HepG2 (cell line): Measurements from ENCODE around the gene UBFD1. TPM values are rescaled to one million over a fixed set of nuclear protein-coding genes. Genes with fewer than 3 reads are reported as not detected.

Experiments used
- ATAC-seq: fragments of 200-7000 bp; cut with Tn5 transposase; 3 replicates; pipeline ENCODE4 v1.9.1; 2020; ENCODE audit warnings: mild to moderate bottlenecking, moderate library complexity
- BruUV-seq: library from RNA; stranded (reverse); fragments of 400-500 nt; replicated peaks from 2 replicates; lab custom pipeline; 2021; lab: Mats Ljungman, UMichigan
- CTCF ChIA-PET: fragments of 300-600 bp; formaldehyde crosslinking; extraction: SDS; loops from one replicate; lab custom pipeline; 2021; ENCODE audit warnings: low total read pairs, inconsistent platforms, low intra/inter-chr PET ratio; lab: Yijun Ruan, JAX
- POLR2A ChIA-PET: fragments of 350-600 bp; sonication (Branson Sonifier 250); formaldehyde crosslinking; loops from one replicate; lab custom pipeline; 2020; ENCODE audit warnings: antibody characterized with exemption, inconsistent platforms; lab: Yijun Ruan, JAX
- DNase-seq: peaks from one replicate; pipeline ENCODE4 v3.0.0-alpha.2; 2015; ENCODE audit warnings: low spot score
- FAIRE-seq: peaks from 3 replicates; lab custom pipeline; 2011; peaks lifted over from hg19 to GRCh38; lab: Jason Lieb, UNC
- H2AFZ ChIP-seq: one replicate; pipeline ENCODE4 v1.6.1; 2011; ENCODE audit warnings: low read length, inconsistent platforms
- H3K27ac ChIP-seq: fragments of 300-600 bp; 3 replicates; pipeline ENCODE4 v1.8.0; 2011; ENCODE audit warnings: mixed run types, mild to moderate bottlenecking, mixed read lengths, low read length, inconsistent platforms; ENCODE audit not compliant: insufficient read depth; ENCODE audit errors: extremely low read length
- H3K27me3 ChIP-seq, 2 experiments: fragments of 200-600 bp in 1 of 2; 2 replicates in 1 of 2; 3 replicates in 1 of 2; pipeline versions ENCODE4 v1.6.0 to v1.8.0; 2011; ENCODE audit warnings: low read length in 2 of 2, mild to moderate bottlenecking in 2 of 2, moderate library complexity in 2 of 2, inconsistent platforms in 1 of 2; ENCODE audit not compliant: insufficient read depth in 2 of 2, control insufficient read depth in 1 of 2
- H3K36me3 ChIP-seq, 2 experiments: fragments of 200-600 bp in 1 of 2; replicated peaks in 1 of 2; 2 replicates in 1 of 2; 3 replicates in 1 of 2; pipeline versions ENCODE4 v1.5.1 to v1.8.0; 2011; ENCODE audit warnings: low read length in 2 of 2, inconsistent platforms in 1 of 2; ENCODE audit not compliant: insufficient read depth in 2 of 2, control insufficient read depth in 1 of 2
- H3K4me1 ChIP-seq: 2 replicates; pipeline ENCODE4 v1.5.1; 2012; ENCODE audit warnings: low read length, inconsistent platforms; ENCODE audit not compliant: insufficient read depth
- H3K4me2 ChIP-seq: 2 replicates; pipeline ENCODE4 v1.6.0; 2011; ENCODE audit warnings: low read depth, low read length, inconsistent platforms
- H3K4me3 ChIP-seq, 3 experiments: fragments of 200-600 bp in 1 of 3; sonication (generic), shearing (Covaris generic) in 1 of 3; replicated peaks in 1 of 3; 2 replicates each; pipeline ENCODE4 v1.5.1; 2011 to 2016; ENCODE audit warnings: low read length in 3 of 3, inconsistent platforms in 2 of 3, low read depth in 2 of 3, mild to moderate bottlenecking in 2 of 3, control low read depth in 1 of 3, mixed read lengths in 1 of 3; ENCODE audit not compliant: insufficient read depth in 1 of 3
- H3K79me2 ChIP-seq: one replicate; pipeline ENCODE4 v1.6.1; 2011; ENCODE audit warnings: low read length, inconsistent platforms; ENCODE audit not compliant: insufficient read depth
- H3K9ac ChIP-seq: 2 replicates; pipeline ENCODE4 v1.6.0; 2011; ENCODE audit warnings: mild to moderate bottlenecking, low read depth, low read length, inconsistent platforms; ENCODE audit not compliant: insufficient read depth
- H3K9me3 ChIP-seq: 2 replicates; pipeline ENCODE4 v1.5.1; 2012; ENCODE audit warnings: mild to moderate bottlenecking, low read length
- H4K20me1 ChIP-seq: 2 replicates; pipeline ENCODE4 v1.6.0; 2011; ENCODE audit warnings: inconsistent platforms, mild to moderate bottlenecking, low read length, moderate library complexity; ENCODE audit not compliant: insufficient read depth
- ATAD3A ChIP-seq: sonication (generic); formaldehyde crosslinking; IDR thresholded peaks from 2 replicates; pipeline ENCODE4 v1.4.0; 2020; ENCODE audit warnings: missing genetic modification reagents
- BHLHE40 ChIP-seq: IDR thresholded peaks from 2 replicates; pipeline ENCODE4 v1.6.1; 2011; ENCODE audit warnings: low read length, improper control_type of control experiment
- DMAP1 ChIP-seq: IDR thresholded peaks from 2 replicates; pipeline ENCODE4 v1.6.1; 2016
- NFIB ChIP-seq: sonication (generic); formaldehyde crosslinking; IDR thresholded peaks from 2 replicates; pipeline ENCODE4 v1.9.0; 2021; ENCODE audit warnings: missing genetic modification reagents, mild to moderate bottlenecking, borderline replicate concordance
- ZNF598 ChIP-seq: sonication (generic); formaldehyde crosslinking; IDR thresholded peaks from 2 replicates; pipeline ENCODE4 v1.5.1; 2020; ENCODE audit warnings: mild to moderate bottlenecking, missing genetic modification reagents, borderline replicate concordance
- WGBS: methylation state at CpG from one replicate; pipeline ENCODE4 v1.1.6; 2017; ENCODE audit warnings: low lambda C conversion rate; 5-methylcytosine and 5-hydroxymethylcytosine counted together
- in situ Hi-C: cut with HindIII; loops from 2 replicates; pipeline ENCODE4 v1.10.0; 2017; ENCODE audit warnings: low pct_unique_long_range_greater_than_20kb; ENCODE audit not compliant: extremely low pct_ligation_motif_present
- intact Hi-C: fragments of 100-400 bp; cut with micrococcal nuclease; formaldehyde crosslinking; loops from one replicate; pipeline ENCODE4 v1.10.0; 2022; ENCODE audit not compliant: unreplicated experiment
- polyA plus RNA-seq, 8 experiments: library from polyadenylated mRNA; depleted of rRNA in 3 of 8; stranded (reverse) in 7 of 8; unstranded in 1 of 8; fragments of >200 nt; fragmentation: Illumina TruSeq in 4 of 8; extraction: Trizol in 4 of 8; gene quantifications; 2 replicates each; pipeline versions ENCODE4 v1.2.1 to v1.2.3, GENCODE V29; 2011 to 2016; ENCODE audit warnings: low read depth in 4 of 8, missing spikeins in 1 of 8, mixed read lengths in 1 of 8; ENCODE audit not compliant: insufficient read depth in 1 of 8
- total RNA-seq, 5 experiments: library from RNA; depleted of rRNA; stranded (reverse); fragments of >200 nt; fragmentation: Illumina TruSeq; extraction: Trizol; gene quantifications; 2 replicates each; pipeline ENCODE4 v1.2.3, GENCODE V29; 2016; ENCODE audit warnings: low read depth in 1 of 5
- TF ChIP-seq, protein P1 (sequence below): sonication (generic); formaldehyde crosslinking; IDR thresholded peaks from 2 replicates; pipeline ENCODE4 v1.5.1; 2020; ENCODE audit warnings: mild to moderate bottlenecking, missing genetic modification reagents, moderate library complexity
- TF ChIP-seq, protein P2 (sequence below): sonication (generic); formaldehyde crosslinking; IDR thresholded peaks from 2 replicates; pipeline ENCODE4 v1.4.0; 2020; ENCODE audit warnings: missing genetic modification reagents, borderline replicate concordance
- TF ChIP-seq, protein P3 (sequence below): sonication (generic); formaldehyde crosslinking; IDR thresholded peaks from 2 replicates; pipeline ENCODE4 v1.5.1; 2020; ENCODE audit warnings: missing genetic modification reagents, mild to moderate bottlenecking, borderline replicate concordance
- TF ChIP-seq, protein P4 (sequence below): sonication (generic); formaldehyde crosslinking; IDR thresholded peaks from 2 replicates; pipeline ENCODE4 v1.4.0; 2020; ENCODE audit warnings: missing genetic modification reagents
- TF ChIP-seq, protein P5 (sequence below): sonication (generic); formaldehyde crosslinking; IDR thresholded peaks from 2 replicates; pipeline ENCODE4 v1.4.0; 2020; ENCODE audit warnings: missing genetic modification reagents

The UBFD1 gene
- total and polyA plus RNA-seq, 2 of the 13 experiments (the other 11 are each of a cell fraction or from before 2014, with no cell fraction given) = 100 to 111 TPM

DNA sequence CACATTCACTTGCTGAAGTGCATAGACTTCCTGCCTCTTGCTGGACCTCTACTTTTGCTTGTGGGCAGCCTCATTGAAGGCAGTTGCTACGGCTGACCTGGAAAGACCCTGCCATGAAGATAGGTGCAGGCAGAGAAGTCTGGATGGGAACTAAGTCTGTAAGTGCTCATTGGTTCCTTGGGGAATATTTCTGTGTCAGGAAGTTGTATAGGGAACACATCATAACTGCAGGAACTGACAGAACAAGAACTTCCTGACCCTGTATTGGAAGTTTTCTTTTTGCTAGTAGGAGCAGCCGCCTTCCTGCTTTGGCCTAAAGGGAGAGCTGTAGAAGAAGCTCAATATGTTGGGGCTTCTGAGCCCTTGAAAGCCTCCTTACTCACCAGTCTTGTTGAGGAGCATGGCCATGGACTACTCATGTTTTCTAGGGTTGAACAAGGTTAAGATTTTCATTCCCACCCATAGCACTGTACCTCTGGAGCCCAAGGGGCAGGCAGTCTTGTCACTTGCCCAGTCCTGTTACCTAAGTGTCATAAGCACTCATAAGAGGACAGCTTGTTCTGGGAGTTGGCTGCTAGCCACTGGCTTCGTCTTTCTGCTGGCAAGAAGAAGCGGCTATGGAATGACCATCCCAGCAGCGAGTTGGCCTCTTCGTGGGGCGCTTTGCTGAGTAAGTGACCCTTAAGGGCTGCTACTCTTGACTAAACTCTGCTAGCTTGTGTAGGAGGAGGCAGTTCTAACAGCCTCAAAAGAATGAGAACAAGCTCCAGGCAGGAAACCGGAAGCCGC, 7.2 kb downstream of the UBFD1 start (continued):
- TF ChIP-seq, protein P1, sequence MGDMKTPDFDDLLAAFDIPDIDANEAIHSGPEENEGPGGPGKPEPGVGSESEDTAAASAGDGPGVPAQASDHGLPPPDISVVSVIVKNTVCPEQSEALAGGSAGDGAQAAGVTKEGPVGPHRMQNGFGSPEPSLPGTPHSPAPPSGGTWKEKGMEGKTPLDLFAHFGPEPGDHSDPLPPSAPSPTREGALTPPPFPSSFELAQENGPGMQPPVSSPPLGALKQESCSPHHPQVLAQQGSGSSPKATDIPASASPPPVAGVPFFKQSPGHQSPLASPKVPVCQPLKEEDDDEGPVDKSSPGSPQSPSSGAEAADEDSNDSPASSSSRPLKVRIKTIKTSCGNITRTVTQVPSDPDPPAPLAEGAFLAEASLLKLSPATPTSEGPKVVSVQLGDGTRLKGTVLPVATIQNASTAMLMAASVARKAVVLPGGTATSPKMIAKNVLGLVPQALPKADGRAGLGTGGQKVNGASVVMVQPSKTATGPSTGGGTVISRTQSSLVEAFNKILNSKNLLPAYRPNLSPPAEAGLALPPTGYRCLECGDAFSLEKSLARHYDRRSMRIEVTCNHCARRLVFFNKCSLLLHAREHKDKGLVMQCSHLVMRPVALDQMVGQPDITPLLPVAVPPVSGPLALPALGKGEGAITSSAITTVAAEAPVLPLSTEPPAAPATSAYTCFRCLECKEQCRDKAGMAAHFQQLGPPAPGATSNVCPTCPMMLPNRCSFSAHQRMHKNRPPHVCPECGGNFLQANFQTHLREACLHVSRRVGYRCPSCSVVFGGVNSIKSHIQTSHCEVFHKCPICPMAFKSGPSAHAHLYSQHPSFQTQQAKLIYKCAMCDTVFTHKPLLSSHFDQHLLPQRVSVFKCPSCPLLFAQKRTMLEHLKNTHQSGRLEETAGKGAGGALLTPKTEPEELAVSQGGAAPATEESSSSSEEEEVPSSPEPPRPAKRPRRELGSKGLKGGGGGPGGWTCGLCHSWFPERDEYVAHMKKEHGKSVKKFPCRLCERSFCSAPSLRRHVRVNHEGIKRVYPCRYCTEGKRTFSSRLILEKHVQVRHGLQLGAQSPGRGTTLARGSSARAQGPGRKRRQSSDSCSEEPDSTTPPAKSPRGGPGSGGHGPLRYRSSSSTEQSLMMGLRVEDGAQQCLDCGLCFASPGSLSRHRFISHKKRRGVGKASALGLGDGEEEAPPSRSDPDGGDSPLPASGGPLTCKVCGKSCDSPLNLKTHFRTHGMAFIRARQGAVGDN (CRISPR knock-in tag) = no peak
- no peak for TF ChIP-seq ZNF598 (CRISPR knock-in tag)
- no peak for TF ChIP-seq ATAD3A (CRISPR knock-in tag)
- no peak for TF ChIP-seq DMAP1
- TF ChIP-seq, protein P2, sequence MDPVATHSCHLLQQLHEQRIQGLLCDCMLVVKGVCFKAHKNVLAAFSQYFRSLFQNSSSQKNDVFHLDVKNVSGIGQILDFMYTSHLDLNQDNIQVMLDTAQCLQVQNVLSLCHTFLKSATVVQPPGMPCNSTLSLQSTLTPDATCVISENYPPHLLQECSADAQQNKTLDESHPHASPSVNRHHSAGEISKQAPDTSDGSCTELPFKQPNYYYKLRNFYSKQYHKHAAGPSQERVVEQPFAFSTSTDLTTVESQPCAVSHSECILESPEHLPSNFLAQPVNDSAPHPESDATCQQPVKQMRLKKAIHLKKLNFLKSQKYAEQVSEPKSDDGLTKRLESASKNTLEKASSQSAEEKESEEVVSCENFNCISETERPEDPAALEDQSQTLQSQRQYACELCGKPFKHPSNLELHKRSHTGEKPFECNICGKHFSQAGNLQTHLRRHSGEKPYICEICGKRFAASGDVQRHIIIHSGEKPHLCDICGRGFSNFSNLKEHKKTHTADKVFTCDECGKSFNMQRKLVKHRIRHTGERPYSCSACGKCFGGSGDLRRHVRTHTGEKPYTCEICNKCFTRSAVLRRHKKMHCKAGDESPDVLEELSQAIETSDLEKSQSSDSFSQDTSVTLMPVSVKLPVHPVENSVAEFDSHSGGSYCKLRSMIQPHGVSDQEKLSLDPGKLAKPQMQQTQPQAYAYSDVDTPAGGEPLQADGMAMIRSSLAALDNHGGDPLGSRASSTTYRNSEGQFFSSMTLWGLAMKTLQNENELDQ = no peak

DNA sequence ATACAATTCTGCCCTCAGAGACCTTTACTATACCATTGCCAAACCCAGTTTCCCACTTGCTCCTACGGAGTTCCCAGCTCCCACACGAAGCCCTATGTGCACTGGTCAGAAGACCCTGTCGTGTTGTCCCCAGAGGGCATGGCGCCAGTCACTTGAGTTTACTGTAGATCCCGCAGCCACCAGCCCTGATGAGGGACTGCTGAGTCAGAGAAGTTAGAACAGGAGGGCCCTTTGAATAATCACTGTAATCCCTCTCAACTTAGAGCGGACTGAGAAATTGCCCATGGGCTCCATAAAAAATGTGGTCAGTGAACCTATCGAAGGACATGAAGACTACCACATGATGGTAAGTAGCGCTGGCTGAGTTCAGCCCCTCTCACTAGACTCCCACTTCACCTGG, 9.2 kb downstream of the UBFD1 start:
- CTCF ChIA-PET = no interaction called here
- Histone ChIP-seq H2AFZ (no peak overlapping the region), H3K36me3 (peaks cover 58 to 97% of the 10 kb centered on the region in 2 experiments), H3K27me3 (no peaks in the 10 kb centered on the region), H3K9me3 (no peaks in the 10 kb centered on the region), H3K27ac (no peak overlapping the region), H3K79me2 (peaks cover 4% of the 10 kb centered on the region), H4K20me1 (peaks cover 6% of the 10 kb centered on the region; the same call in 1 of the 2 replicates), H3K4me1 (no peaks in the 10 kb centered on the region), H3K4me3 (no peak overlapping the region), H3K9ac (no peak overlapping the region), H3K4me2 (no peak overlapping the region)
- in situ Hi-C loops = no loop called here
- BruUV-seq = no TSS peak
- no peak for ATAC-seq
- intact Hi-C loops = no loop called here
- POLR2A ChIA-PET = no interaction called here
- WGBS = 97% methylated on average over 8 of the region's 8 CpGs
- no peak for FAIRE-seq
- no peak for DNase-seq
- TF ChIP-seq, protein P3, sequence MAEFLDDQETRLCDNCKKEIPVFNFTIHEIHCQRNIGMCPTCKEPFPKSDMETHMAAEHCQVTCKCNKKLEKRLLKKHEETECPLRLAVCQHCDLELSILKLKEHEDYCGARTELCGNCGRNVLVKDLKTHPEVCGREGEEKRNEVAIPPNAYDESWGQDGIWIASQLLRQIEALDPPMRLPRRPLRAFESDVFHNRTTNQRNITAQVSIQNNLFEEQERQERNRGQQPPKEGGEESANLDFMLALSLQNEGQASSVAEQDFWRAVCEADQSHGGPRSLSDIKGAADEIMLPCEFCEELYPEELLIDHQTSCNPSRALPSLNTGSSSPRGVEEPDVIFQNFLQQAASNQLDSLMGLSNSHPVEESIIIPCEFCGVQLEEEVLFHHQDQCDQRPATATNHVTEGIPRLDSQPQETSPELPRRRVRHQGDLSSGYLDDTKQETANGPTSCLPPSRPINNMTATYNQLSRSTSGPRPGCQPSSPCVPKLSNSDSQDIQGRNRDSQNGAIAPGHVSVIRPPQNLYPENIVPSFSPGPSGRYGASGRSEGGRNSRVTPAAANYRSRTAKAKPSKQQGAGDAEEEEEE (CRISPR knock-in tag) = no peak
- TF ChIP-seq BHLHE40 (no peak), NFIB (CRISPR knock-in tag) (0 out of 2 replicates have a peak, but pooled peaks have one; percentile 19)
- TF ChIP-seq, protein P4, sequence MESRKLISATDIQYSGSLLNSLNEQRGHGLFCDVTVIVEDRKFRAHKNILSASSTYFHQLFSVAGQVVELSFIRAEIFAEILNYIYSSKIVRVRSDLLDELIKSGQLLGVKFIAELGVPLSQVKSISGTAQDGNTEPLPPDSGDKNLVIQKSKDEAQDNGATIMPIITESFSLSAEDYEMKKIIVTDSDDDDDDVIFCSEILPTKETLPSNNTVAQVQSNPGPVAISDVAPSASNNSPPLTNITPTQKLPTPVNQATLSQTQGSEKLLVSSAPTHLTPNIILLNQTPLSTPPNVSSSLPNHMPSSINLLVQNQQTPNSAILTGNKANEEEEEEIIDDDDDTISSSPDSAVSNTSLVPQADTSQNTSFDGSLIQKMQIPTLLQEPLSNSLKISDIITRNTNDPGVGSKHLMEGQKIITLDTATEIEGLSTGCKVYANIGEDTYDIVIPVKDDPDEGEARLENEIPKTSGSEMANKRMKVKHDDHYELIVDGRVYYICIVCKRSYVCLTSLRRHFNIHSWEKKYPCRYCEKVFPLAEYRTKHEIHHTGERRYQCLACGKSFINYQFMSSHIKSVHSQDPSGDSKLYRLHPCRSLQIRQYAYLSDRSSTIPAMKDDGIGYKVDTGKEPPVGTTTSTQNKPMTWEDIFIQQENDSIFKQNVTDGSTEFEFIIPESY (CRISPR knock-in tag) = peak; percentile 77
- TF ChIP-seq, protein P5, sequence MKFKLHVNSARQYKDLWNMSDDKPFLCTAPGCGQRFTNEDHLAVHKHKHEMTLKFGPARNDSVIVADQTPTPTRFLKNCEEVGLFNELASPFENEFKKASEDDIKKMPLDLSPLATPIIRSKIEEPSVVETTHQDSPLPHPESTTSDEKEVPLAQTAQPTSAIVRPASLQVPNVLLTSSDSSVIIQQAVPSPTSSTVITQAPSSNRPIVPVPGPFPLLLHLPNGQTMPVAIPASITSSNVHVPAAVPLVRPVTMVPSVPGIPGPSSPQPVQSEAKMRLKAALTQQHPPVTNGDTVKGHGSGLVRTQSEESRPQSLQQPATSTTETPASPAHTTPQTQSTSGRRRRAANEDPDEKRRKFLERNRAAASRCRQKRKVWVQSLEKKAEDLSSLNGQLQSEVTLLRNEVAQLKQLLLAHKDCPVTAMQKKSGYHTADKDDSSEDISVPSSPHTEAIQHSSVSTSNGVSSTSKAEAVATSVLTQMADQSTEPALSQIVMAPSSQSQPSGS (CRISPR knock-in tag) = no peak
